Activated naive CD8-positive, alpha-beta T cell treated with anti-CD3 and anti-CD28 coated beads for 36 hours (primary cell): ENCODE data around the gene HSPA1L. TPM values are rescaled to one million over a fixed set of nuclear protein-coding genes. Genes with fewer than 3 reads are reported as not detected.
"Not testable (repeated sequence)": the region's sequence is repeated elsewhere in the genome, so short reads cannot be mapped to it uniquely, and the experiment has no call there.

Source experiments
- DNase-seq: peaks from one replicate; pipeline ENCODE4 v3.0.0; 2021
- H3K27ac Mint-ChIP-seq: one replicate; pipeline ENCODE4 v1.8.0; 2022; ENCODE audit warnings: mild to moderate bottlenecking, moderate library complexity, mixed read lengths
- H3K27me3 Mint-ChIP-seq: one replicate; pipeline ENCODE4 v1.8.0; 2022; ENCODE audit warnings: mild to moderate bottlenecking, mixed read lengths
- H3K36me3 Mint-ChIP-seq: one replicate; pipeline ENCODE4 v1.8.0; 2021; ENCODE audit warnings: mild to moderate bottlenecking, mixed read lengths
- H3K4me1 Mint-ChIP-seq: one replicate; pipeline ENCODE4 v1.8.0; 2021; ENCODE audit warnings: mixed read lengths
- H3K4me3 Mint-ChIP-seq: one replicate; pipeline ENCODE4 v1.8.0; 2022; ENCODE audit warnings: mild to moderate bottlenecking, moderate library complexity, mixed read lengths
- H3K9me3 Mint-ChIP-seq: one replicate; pipeline ENCODE4 v1.8.0; 2022; ENCODE audit warnings: mixed read lengths
- total RNA-seq, 2 experiments: library from RNA; stranded (reverse); gene quantifications; one replicate each; pipeline ENCODE4 v1.2.3, GENCODE V29; 2021

HSPA1L gene
- total RNA-seq, 2 experiments from 2014 or later = 1.2 to 1.5 TPM

- Mint-ChIP-seq H3K4me3 (peak overlapping the region; percentile 99), H3K9me3 (no peaks in the 10 kb centered on the region), H3K36me3 (peaks cover 16% of the 10 kb centered on the region), H3K27ac (peak overlapping the region; percentile 98), H3K27me3 (no peaks in the 10 kb centered on the region), H3K4me1 (peaks cover 15% of the 10 kb centered on the region)
- no peak for DNase-seq
Observed at GRCh38 chr6:31805939-31806469, 9.1 kb downstream of the HSPA1L start.

GRCh38 chr6:31801031-31801927 is 13.8 kb downstream of the HSPA1L start:
- not testable (repeated sequence) for H3K9me3 Mint-ChIP-seq, DNase-seq, H3K27ac Mint-ChIP-seq, H3K27me3 Mint-ChIP-seq, H3K4me3 Mint-ChIP-seq
- Mint-ChIP-seq H3K4me1 (peaks cover 33% of the 10 kb centered on the region), H3K36me3 (peaks cover 18% of the 10 kb centered on the region)

- Mint-ChIP-seq H3K36me3 (peaks cover 14% of the 10 kb centered on the region), H3K4me3 (no peak overlapping the region), H3K9me3 (no peaks in the 10 kb centered on the region), H3K4me1 (peaks cover 26% of the 10 kb centered on the region), H3K27me3 (no peaks in the 10 kb centered on the region), H3K27ac (no peak overlapping the region)
- DNase-seq = no peak
Observed at GRCh38 chr6:31799781-31800180, 15.3 kb downstream of the HSPA1L start.

GRCh38 chr6:31797588-31797987 is 17.5 kb downstream of the HSPA1L start:
- Mint-ChIP-seq H3K9me3 (no peaks in the 10 kb centered on the region), H3K27me3 (no peaks in the 10 kb centered on the region), H3K27ac (peak overlapping the region; percentile 78), H3K4me3 (peak overlapping the region; percentile 37), H3K4me1 (peaks cover 34% of the 10 kb centered on the region), H3K36me3 (peaks cover 24% of the 10 kb centered on the region)
- DNase-seq = no peak

- Mint-ChIP-seq H3K4me1 (peaks cover 38% of the 10 kb centered on the region), H3K36me3 (peaks cover 25% of the 10 kb centered on the region), H3K9me3 (no peaks in the 10 kb centered on the region), H3K27ac (peak overlapping the region; percentile 56), H3K4me3 (peak overlapping the region; percentile 51), H3K27me3 (no peaks in the 10 kb centered on the region)
- no peak for DNase-seq
Observed at GRCh38 chr6:31796993-31797385, 18.1 kb downstream of the HSPA1L start.

- peaks cover 39% of the 10 kb centered on the region for H3K4me1 Mint-ChIP-seq
- peak within 1 kb of the TSS; percentile 81 for H3K4me3 Mint-ChIP-seq
- peaks cover 23% of the 10 kb centered on the region for H3K36me3 Mint-ChIP-seq
- no peaks in the 10 kb centered on the region for H3K9me3 Mint-ChIP-seq
- H3K27me3 Mint-ChIP-seq = no peaks in the 10 kb centered on the region
- DNase-seq = peak; percentile 90
- peak within 1 kb of the TSS; percentile 98 for H3K27ac Mint-ChIP-seq
Observed at GRCh38 chr6:31795616-31796298, 19.3 kb downstream of the HSPA1L start, which contains the start of gene VARS1. TSS of gene VARS1 (minus strand) at chr6:31795752. CDS start at chr6:31795217, 535 bp downstream.

GRCh38 chr6:31794866-31795615 is 20.0 kb downstream of the HSPA1L start:
- Mint-ChIP-seq H3K4me1 (peaks cover 41% of the 10 kb centered on the region), H3K36me3 (peaks cover 26% of the 10 kb centered on the region), H3K27me3 (no peaks in the 10 kb centered on the region), H3K27ac (peak overlapping the region; percentile 98), H3K4me3 (peak overlapping the region; percentile 81), H3K9me3 (no peaks in the 10 kb centered on the region)
- no peak for DNase-seq

- Mint-ChIP-seq H3K4me1 (peaks cover 42% of the 10 kb centered on the region), H3K27me3 (no peaks in the 10 kb centered on the region)
Observed at GRCh38 chr6:31794294-31794865, 20.7 kb downstream of the HSPA1L start.

GRCh38 chr6:31793927-31794245 is 21.2 kb downstream of the HSPA1L start:
- not testable (repeated sequence) for H3K9me3 Mint-ChIP-seq, H3K27me3 Mint-ChIP-seq, DNase-seq
- Mint-ChIP-seq H3K27ac (peak overlapping the region; percentile 67), H3K4me1 (peaks cover 40% of the 10 kb centered on the region), H3K36me3 (peaks cover 34% of the 10 kb centered on the region), H3K4me3 (peak overlapping the region; percentile 81)

More at GRCh38 chr6:31794294-31794865, 20.7 kb downstream of the HSPA1L start:
- H3K9me3 Mint-ChIP-seq = no peaks in the 10 kb centered on the region
- H3K36me3 Mint-ChIP-seq = peaks cover 30% of the 10 kb centered on the region
- peak overlapping the region; percentile 67 for H3K27ac Mint-ChIP-seq
- no peak for DNase-seq
- peak overlapping the region; percentile 81 for H3K4me3 Mint-ChIP-seq

- Mint-ChIP-seq H3K27ac (peak overlapping the region; percentile 70), H3K4me3 (peak overlapping the region; percentile 81), H3K27me3 (no peaks in the 10 kb centered on the region), H3K9me3 (no peaks in the 10 kb centered on the region), H3K36me3 (peaks cover 30% of the 10 kb centered on the region), H3K4me1 (peaks cover 35% of the 10 kb centered on the region)
- DNase-seq = peak; percentile 43
Observed at GRCh38 chr6:31792761-31793171, 22.3 kb downstream of the HSPA1L start.

- no peak for DNase-seq
- Mint-ChIP-seq H3K27ac (no peak overlapping the region), H3K4me3 (no peak overlapping the region), H3K27me3 (no peaks in the 10 kb centered on the region), H3K36me3 (peaks cover 28% of the 10 kb centered on the region), H3K9me3 (no peaks in the 10 kb centered on the region), H3K4me1 (peaks cover 27% of the 10 kb centered on the region)
Observed at GRCh38 chr6:31792090-31792374, 23.1 kb downstream of the HSPA1L start.

GRCh38 chr6:31791324-31792089 is 23.6 kb downstream of the HSPA1L start:
- Mint-ChIP-seq H3K27ac (no peak overlapping the region), H3K4me1 (peaks cover 25% of the 10 kb centered on the region), H3K36me3 (peaks cover 31% of the 10 kb centered on the region), H3K9me3 (no peaks in the 10 kb centered on the region), H3K4me3 (no peak overlapping the region), H3K27me3 (no peaks in the 10 kb centered on the region)
- DNase-seq = peak; percentile 44

- Mint-ChIP-seq H3K27me3 (no peaks in the 10 kb centered on the region), H3K27ac (no peak overlapping the region)
Observed at GRCh38 chr6:31785475-31785874, 29.6 kb downstream of the HSPA1L start.

More at GRCh38 chr6:31785475-31785874, 29.6 kb downstream of the HSPA1L start:
- Mint-ChIP-seq H3K9me3 (no peaks in the 10 kb centered on the region), H3K36me3 (peaks cover 38% of the 10 kb centered on the region), H3K4me1 (peaks cover 3% of the 10 kb centered on the region), H3K4me3 (no peak overlapping the region)
- no peak for DNase-seq
